Psoas muscle (tissue), 8 donors: ENCODE results near the gene TCAIM. TPM values are rescaled to one million over a fixed set of nuclear protein-coding genes. Genes with fewer than 3 reads are reported as not detected.
A peak's percentile ranks its signal among the peaks of the same experiment; 100 is the strongest.

Source experiments
- ATAC-seq, 4 donors: fragments of 200-7000 bp; cut with Tn5 transposase; one replicate each; pipeline ENCODE4 v1.9.1; 2020; ENCODE audit warnings: moderate library complexity in 3 of 4, mild to moderate bottlenecking in 2 of 4
- DNase-seq, 2 donors: peaks; one replicate each; pipeline ENCODE4 v3.0.0-alpha.2; 2020
- H3K27ac ChIP-seq: fragments of 200-600 bp; one replicate; pipeline ENCODE4 v1.8.0; 2022
- H3K27me3 ChIP-seq, 3 donors: fragments of 200-600 bp in 1 of 3; one replicate each; pipeline versions ENCODE4 v1.6.1 to v1.8.0; 2013 to 2022; ENCODE audit warnings: low read length in 2 of 3, mild to moderate bottlenecking in 2 of 3, moderate library complexity in 1 of 3; ENCODE audit not compliant: insufficient read depth in 3 of 3
- H3K36me3 ChIP-seq, 2 donors: fragments of 200-600 bp in 1 of 2; one replicate each; pipeline versions ENCODE4 v1.6.1 to v1.8.0; 2013 to 2022; ENCODE audit warnings: low read depth in 1 of 2, mild to moderate bottlenecking in 1 of 2, moderate library complexity in 1 of 2; ENCODE audit not compliant: insufficient read depth in 1 of 2
- H3K4me1 ChIP-seq: fragments of 200-600 bp; one replicate; pipeline ENCODE4 v1.8.0; 2022
- H3K4me3 ChIP-seq: fragments of 200-600 bp; one replicate; pipeline ENCODE4 v1.8.0; 2022; ENCODE audit warnings: mild to moderate bottlenecking
- H3K9me3 ChIP-seq: fragments of 200-600 bp; one replicate; pipeline ENCODE4 v1.8.0; 2022
- CTCF ChIP-seq: fragments of 200-600 bp; IDR thresholded peaks from one replicate; pipeline ENCODE4 v1.8.0; 2022; ENCODE audit warnings: antibody characterized with exemption
- WGBS, 3 donors: extraction: QIAGEN DNeasy Blood & Tissue Kit; methylation state at CpG; one replicate each; pipeline versions ENCODE4 v1.1.6 to v1.1.7; 2013; 5-methylcytosine and 5-hydroxymethylcytosine counted together
- intact Hi-C, 2 donors: fragments of 100-400 bp; cut with DNase I; formaldehyde crosslinking; loops; one replicate each; pipeline versions ENCODE4 v1.11.0 to v1.14.2; 2022
- polyA plus RNA-seq, 3 donors: library from polyadenylated mRNA; stranded (reverse); fragments of 200-250 nt; gene quantifications; one replicate each; pipeline ENCODE4 v1.2.3, GENCODE V29; 2013
- total RNA-seq, 4 donors: library from RNA; stranded (reverse); fragmentation: NEBNext Ultra II Directional in 2 of 4; extraction: Animal tissue kit (Norgen Biotek cat#: 25700) in 2 of 4; gene quantifications; one replicate each; pipeline versions ENCODE4 v1.2.1 to v1.2.4, GENCODE V29; 2021 to 2023
- donor health status: healthy with polysubstance abuse.
- donor health status: DM: no; HTN: no; CAD: no; lungs with moderate emphysema.
- donor health status: Bipolar disorder and iron deficiency.
- donor health status: healthy.
- donor health status: DM: yes; HTN: yes; CAD: no.
- donor health status: DM: no; HTN: no; CAD: no.
- donor health status: DM: no; HTN: no; CAD: no.
- donor health status: DM: yes; HTN: yes; CAD: no.

Gene TCAIM
- total and polyA plus RNA-seq, 7 donors: 13.3 to 31.0 (median 19.3) TPM

- WGBS, 3 donors: 74 to 88% (median 80%) methylated on average over 2 of the region's 2 CpGs
- H3K4me3 ChIP-seq: no peak overlapping the region
- TF ChIP-seq CTCF: no peak
- intact Hi-C loops: no loop called here
- no peaks in the 10 kb centered on the region for H3K27me3 ChIP-seq
- DNase-seq (no peak), ATAC-seq (no peak)
- H3K36me3 ChIP-seq: peaks cover 0 to 40% of the 10 kb centered on the region in 2 donors
- no peak overlapping the region for H3K27ac ChIP-seq
- H3K4me1 ChIP-seq: no peaks in the 10 kb centered on the region
- H3K9me3 ChIP-seq: no peaks in the 10 kb centered on the region
Observed at GRCh38 chr3:44363591-44363990, 25.0 kb downstream of the TCAIM start.

DNA sequence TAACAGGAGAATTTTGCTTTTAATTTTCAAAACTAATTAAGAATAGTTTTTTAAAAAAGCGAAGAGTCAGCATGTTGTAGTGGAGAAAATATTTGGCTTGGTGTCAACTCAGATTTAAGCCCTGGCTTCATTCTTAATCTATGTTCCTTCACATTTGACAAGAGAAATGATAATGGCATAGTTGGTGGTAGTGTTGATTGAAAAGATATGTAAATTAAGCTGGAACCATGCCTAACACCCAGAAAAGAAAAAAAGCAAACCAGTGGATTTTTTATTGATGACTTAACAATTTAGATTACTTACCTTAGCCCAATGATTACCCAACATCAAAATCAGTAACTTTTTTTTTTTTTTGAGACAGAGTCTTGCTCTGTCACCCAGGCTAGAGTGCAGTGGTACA lies 27.4 kb downstream of the TCAIM start:
- TF ChIP-seq CTCF: no peak
- WGBS, 3 donors: 93 to 96% (median 94%) methylated on average over 1 of the region's 1 CpG
- intact Hi-C loops: no loop called here
- H3K27ac ChIP-seq: no peak overlapping the region
- DNase-seq (no peak), ATAC-seq (no peak)
- H3K4me1 ChIP-seq: no peaks in the 10 kb centered on the region
- H3K36me3 ChIP-seq: peaks cover 0 to 46% of the 10 kb centered on the region in 2 donors
- H3K27me3 ChIP-seq: no peaks in the 10 kb centered on the region
- no peak overlapping the region for H3K4me3 ChIP-seq
- no peaks in the 10 kb centered on the region for H3K9me3 ChIP-seq

DNA sequence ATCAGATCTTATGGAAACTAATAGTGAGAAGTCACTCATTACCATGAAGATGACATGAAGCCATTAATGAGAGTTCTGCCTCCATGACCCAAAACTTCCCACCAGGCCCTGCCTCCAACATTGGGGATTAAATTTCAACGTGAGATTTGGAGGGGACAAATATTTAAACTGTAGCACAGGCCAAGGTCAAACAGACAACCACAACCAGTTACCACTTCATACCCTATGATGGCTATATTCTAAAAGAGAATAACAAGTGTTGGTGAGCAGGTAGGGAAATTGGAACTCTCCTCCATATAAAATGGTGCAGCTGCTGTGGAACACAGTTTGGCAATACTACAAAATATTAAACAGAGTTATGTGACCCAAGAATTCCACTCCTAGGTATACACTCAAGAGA lies 36.9 kb downstream of the TCAIM start:
- ATAC-seq: no peak
- Histone ChIP-seq H3K36me3 (peaks cover 0 to 28% of the 10 kb centered on the region in 2 donors), H3K4me3 (no peak overlapping the region), H3K27me3 (no peaks in the 10 kb centered on the region), H3K4me1 (no peaks in the 10 kb centered on the region), H3K9me3 (peaks cover 5% of the 10 kb centered on the region), H3K27ac (no peak overlapping the region)
- TF ChIP-seq CTCF: no peak
- WGBS, 3 donors: 63 to 77% (median 71%) methylated on average over 1 of the region's 1 CpG
- intact Hi-C loops: no loop called here
- DNase-seq: no peak

GRCh38 chr3:44387404-44387803 lies 48.8 kb downstream of the TCAIM start:
- Histone ChIP-seq H3K36me3 (peaks cover 0 to 4% of the 10 kb centered on the region in 2 donors), H3K27me3 (no peaks in the 10 kb centered on the region), H3K9me3 (peaks cover 13% of the 10 kb centered on the region), H3K27ac (no peak overlapping the region), H3K4me1 (no peaks in the 10 kb centered on the region), H3K4me3 (no peak overlapping the region)
- 75 to 88% (median 84%) methylated on average over 7 of the region's 7 CpGs for WGBS, 3 donors
- intact Hi-C loops: no loop called here
- no peak for TF ChIP-seq CTCF
- DNase-seq (peak in 1 of 2 donors; percentile 31), ATAC-seq (no peak)

DNA sequence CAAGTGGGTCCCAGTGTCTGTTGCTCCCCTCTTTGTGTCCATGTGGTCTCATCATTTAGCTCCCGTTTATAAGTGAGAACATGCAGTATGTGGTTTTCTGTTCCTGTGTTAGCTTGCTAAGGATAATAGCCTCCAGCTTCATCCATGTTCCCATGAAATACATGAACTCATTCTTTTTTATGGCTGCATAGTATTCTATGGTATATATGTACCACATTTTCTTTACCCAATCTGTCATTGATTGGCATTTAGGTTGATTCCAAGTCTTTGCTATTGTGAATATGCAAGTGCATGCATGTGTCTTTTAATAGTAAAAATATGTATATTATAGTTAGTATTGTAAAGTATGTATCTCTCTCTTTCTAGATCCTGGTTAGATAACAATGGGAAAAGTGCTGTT lies 53.9 kb downstream of the TCAIM start:
- DNase-seq (no peak), ATAC-seq (no peak)
- no peaks in the 10 kb centered on the region for H3K9me3 ChIP-seq
- TF ChIP-seq CTCF: no peak
- intact Hi-C loops: loop anchor here in 1 of 2 donors (10.0 kb wide), 1 partner anchor 68 kb away; no protein-coding TSS in a partner anchor
- H3K4me1 ChIP-seq: no peaks in the 10 kb centered on the region
- H3K27ac ChIP-seq: no peak overlapping the region
- peaks cover 0 to 48% of the 10 kb centered on the region in 2 donors for H3K36me3 ChIP-seq
- 94 to 97% (median 96%) methylated on average over 1 of the region's 1 CpG for WGBS, 3 donors
- H3K4me3 ChIP-seq: no peak overlapping the region
- no peaks in the 10 kb centered on the region for H3K27me3 ChIP-seq
